Transverse colon (tissue), 4 donors: Measurements from ENCODE around the gene U2AF2. TPM values are rescaled to one million over a fixed set of nuclear protein-coding genes. Genes with fewer than 3 reads are reported as not detected.

Experiments used
- DNase-seq: peaks from one replicate; pipeline ENCODE4 v3.0.0-alpha.2; 2019
- H3K27ac ChIP-seq, 4 donors: fragments of 200-600 bp; sonication (generic); 2 replicates each; pipeline ENCODE4 v1.5.1; 2016 to 2018; ENCODE audit warnings: inconsistent platforms in 4 of 4
- H3K27me3 ChIP-seq: fragments of 200-600 bp; sonication (generic); 2 replicates; pipeline ENCODE4 v1.5.1; 2017; ENCODE audit warnings: inconsistent platforms
- H3K36me3 ChIP-seq, 4 donors: fragments of 200-600 bp; sonication (generic); 2 replicates each; pipeline ENCODE4 v1.5.1; 2017 to 2019; ENCODE audit warnings: inconsistent platforms in 4 of 4
- H3K4me1 ChIP-seq, 4 donors: fragments of 200-600 bp; sonication (generic); 2 replicates each; pipeline ENCODE4 v1.5.1; 2017 to 2020; ENCODE audit warnings: inconsistent platforms in 4 of 4
- H3K4me3 ChIP-seq, 4 donors: fragments of 200-600 bp; sonication (generic); 1 replicate in 1 of 4; 2 replicates in 3 of 4; pipeline versions ENCODE4 v1.5.1 to v1.6.1; 2017 to 2019; ENCODE audit warnings: inconsistent platforms in 4 of 4
- H3K9me3 ChIP-seq, 2 donors: fragments of 200-600 bp; sonication (generic); 2 replicates each; pipeline ENCODE4 v1.5.1; 2017 to 2019; ENCODE audit warnings: inconsistent platforms in 2 of 2
- EP300 ChIP-seq: sonication (generic); formaldehyde crosslinking; IDR thresholded peaks from one replicate; pipeline ENCODE4 v1.6.1; 2017; ENCODE audit warnings: antibody characterized with exemption, low read depth
- POLR2A ChIP-seq: fragments of 450-650 bp; IDR thresholded peaks from one replicate; pipeline ENCODE4 v1.6.1; 2016; ENCODE audit warnings: antibody characterized with exemption, mild to moderate bottlenecking, moderate library complexity
- POLR2AphosphoS5 ChIP-seq, 3 donors: sonication (generic); formaldehyde crosslinking; IDR thresholded peaks; one replicate each; pipeline ENCODE4 v1.6.1; 2016; ENCODE audit warnings: antibody characterized with exemption in 3 of 3
- WGBS, 2 donors: methylation state at CpG; one replicate each; pipeline ENCODE4 v1.1.5; 2018; ENCODE audit warnings: low coverage in 1 of 2; 5-methylcytosine and 5-hydroxymethylcytosine counted together
- in situ Hi-C, 4 donors: fragments of 200-750 bp; cut with MboI; loops; one replicate each; pipeline versions ENCODE4 v1.15.0 to v1.15.1; 2017; ENCODE audit warnings: low sequenced_read_pairs in 3 of 4, low pct_ligation_motif_present in 1 of 4, low pct_unique_long_range_greater_than_20kb in 1 of 4
- intact Hi-C: fragments of 100-400 bp; cut with DNase I; formaldehyde crosslinking; loops from one replicate; pipeline ENCODE4 v1.15.1; 2023; ENCODE audit warnings: low total_unique reads
- total RNA-seq, 4 donors: library from RNA; depleted of rRNA; stranded (reverse); fragments of >200 nt; gene quantifications; one replicate each; pipeline ENCODE4 v1.1.0, GENCODE V29; 2016
- TF ChIP-seq, protein P1 (sequence below), 5 experiments: fragments of 200-600 bp in 3 of 5; fragments of 450-650 bp in 2 of 5; sonication (generic) in 3 of 5; IDR thresholded peaks; 1 replicate in 2 of 5; 2 replicates in 3 of 5; pipeline ENCODE4 v1.5.1; 2016 to 2017; ENCODE audit warnings: antibody characterized with exemption in 5 of 5, inconsistent platforms in 3 of 5, mild to moderate bottlenecking in 2 of 5, moderate library complexity in 1 of 5

The U2AF2 gene
- total RNA-seq, 4 donors from 2014 or later = 112 to 185 (median 130) TPM

DNA sequence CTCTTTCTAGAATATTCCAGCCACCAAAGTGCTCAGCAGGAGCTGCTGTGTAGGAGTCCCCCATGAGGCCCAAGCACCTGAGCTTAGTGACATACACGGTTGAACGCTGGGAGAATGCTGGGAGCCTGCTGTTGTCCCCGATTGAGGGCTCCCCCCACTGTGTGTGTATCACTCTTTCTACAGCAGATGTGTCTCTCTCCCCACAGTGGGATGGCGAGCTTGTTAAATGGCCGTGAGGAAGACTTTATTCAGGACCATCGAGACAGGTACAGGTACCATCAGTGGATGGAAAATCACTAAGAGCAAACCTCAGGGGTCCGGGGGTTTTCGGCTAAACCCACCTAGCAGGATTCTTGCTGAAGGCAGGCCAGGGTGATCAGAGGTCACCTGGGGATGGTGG is 42.9 kb downstream of the U2AF2 start:
- no peak for DNase-seq
- intact Hi-C loops = no loop called here
- no peak for TF ChIP-seq EP300
- TF ChIP-seq POLR2A = no peak
- TF ChIP-seq POLR2AphosphoS5 (IDR thresholded peaks at IDR 0.05) = no peak
- TF ChIP-seq, protein P1, sequence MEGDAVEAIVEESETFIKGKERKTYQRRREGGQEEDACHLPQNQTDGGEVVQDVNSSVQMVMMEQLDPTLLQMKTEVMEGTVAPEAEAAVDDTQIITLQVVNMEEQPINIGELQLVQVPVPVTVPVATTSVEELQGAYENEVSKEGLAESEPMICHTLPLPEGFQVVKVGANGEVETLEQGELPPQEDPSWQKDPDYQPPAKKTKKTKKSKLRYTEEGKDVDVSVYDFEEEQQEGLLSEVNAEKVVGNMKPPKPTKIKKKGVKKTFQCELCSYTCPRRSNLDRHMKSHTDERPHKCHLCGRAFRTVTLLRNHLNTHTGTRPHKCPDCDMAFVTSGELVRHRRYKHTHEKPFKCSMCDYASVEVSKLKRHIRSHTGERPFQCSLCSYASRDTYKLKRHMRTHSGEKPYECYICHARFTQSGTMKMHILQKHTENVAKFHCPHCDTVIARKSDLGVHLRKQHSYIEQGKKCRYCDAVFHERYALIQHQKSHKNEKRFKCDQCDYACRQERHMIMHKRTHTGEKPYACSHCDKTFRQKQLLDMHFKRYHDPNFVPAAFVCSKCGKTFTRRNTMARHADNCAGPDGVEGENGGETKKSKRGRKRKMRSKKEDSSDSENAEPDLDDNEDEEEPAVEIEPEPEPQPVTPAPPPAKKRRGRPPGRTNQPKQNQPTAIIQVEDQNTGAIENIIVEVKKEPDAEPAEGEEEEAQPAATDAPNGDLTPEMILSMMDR (IDR thresholded peaks at IDR 0.05) = no peak
- Histone ChIP-seq H3K4me3 (no peak overlapping the region), H3K4me1 (peaks cover 0 to 12% (median 5%) of the 10 kb centered on the region in 4 donors), H3K9me3 (no peaks in the 10 kb centered on the region), H3K36me3 (peaks cover 0 to 21% (median 5%) of the 10 kb centered on the region in 4 donors), H3K27ac (no peak overlapping the region), H3K27me3 (no peaks in the 10 kb centered on the region)
- 88% methylated on average over 8 of the region's 8 CpGs; no CpG with 5 or more reads in 1 of the 2 donors for WGBS, 2 donors
- in situ Hi-C loops = no loop called here

DNA sequence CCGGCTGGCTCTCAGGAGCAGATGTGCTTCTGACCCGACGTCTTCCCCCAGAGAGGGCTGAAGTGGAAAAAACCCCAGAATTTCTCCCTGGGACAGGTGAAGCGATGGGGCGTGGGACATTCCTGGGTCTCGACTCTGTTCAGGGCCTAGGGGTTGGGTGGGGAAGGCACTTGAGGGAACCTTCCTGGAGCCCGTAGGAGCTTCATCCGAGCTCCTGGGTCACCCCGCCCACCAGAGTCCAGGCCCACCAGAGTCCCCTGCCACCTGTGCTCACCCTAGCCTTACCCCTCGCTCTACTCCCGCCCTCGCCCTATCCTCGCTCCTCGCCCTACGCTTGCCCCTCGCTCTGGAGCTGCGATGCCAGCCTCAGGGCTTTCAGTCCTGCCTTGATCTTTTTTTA is 43.4 kb downstream of the U2AF2 start:
- intact Hi-C loops = no loop called here
- TF ChIP-seq EP300 (no peak), POLR2AphosphoS5 (IDR thresholded peaks at IDR 0.05) (no peak), POLR2A (no peak)
- TF ChIP-seq, protein P1 (IDR thresholded peaks at IDR 0.05) = no peak
- in situ Hi-C loops = no loop called here
- Histone ChIP-seq H3K27ac (no peak overlapping the region), H3K4me3 (no peak overlapping the region), H3K27me3 (no peaks in the 10 kb centered on the region), H3K4me1 (peaks cover 0 to 14% (median 5%) of the 10 kb centered on the region in 4 donors), H3K36me3 (peaks cover 0 to 16% (median 5%) of the 10 kb centered on the region in 4 donors), H3K9me3 (no peaks in the 10 kb centered on the region)
- 90 to 93% methylated on average over 9 to 17 of the region's 17 CpGs for WGBS, 2 donors
- no peak for DNase-seq

DNA sequence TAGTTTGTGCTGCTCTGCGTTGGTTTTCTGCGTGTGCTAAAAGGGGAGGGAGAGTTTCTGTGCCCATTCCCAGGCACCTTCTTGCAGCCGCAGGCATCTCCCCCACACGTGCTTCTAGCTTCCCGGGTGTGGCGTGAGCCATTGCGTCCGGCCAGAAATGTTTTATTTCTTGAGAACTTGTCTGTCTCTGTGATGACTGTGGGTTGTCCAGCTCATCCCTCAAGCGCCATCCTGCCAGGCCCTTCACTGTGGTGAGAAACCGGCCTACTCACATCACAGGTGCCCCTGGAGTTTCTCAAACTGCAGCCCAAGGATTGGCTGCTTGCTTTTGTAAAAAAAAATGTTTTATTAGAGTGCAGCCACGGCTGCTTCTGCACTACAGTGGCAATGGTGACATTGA is 44.4 kb downstream of the U2AF2 start:
- Histone ChIP-seq H3K4me3 (no peak overlapping the region), H3K36me3 (peaks cover 0 to 11% (median 5%) of the 10 kb centered on the region in 4 donors), H3K27me3 (no peaks in the 10 kb centered on the region), H3K4me1 (peaks cover 0 to 22% (median 5%) of the 10 kb centered on the region in 4 donors), H3K9me3 (no peaks in the 10 kb centered on the region), H3K27ac (no peak overlapping the region)
- intact Hi-C loops (no loop called here), in situ Hi-C loops (no loop called here)
- 87% methylated on average over 6 to 11 of the region's 11 CpGs for WGBS, 2 donors
- no peak for DNase-seq
- TF ChIP-seq POLR2AphosphoS5 (IDR thresholded peaks at IDR 0.05) (no peak), POLR2A (no peak), EP300 (no peak)
- TF ChIP-seq, protein P1 (IDR thresholded peaks at IDR 0.05) = no peak

DNA sequence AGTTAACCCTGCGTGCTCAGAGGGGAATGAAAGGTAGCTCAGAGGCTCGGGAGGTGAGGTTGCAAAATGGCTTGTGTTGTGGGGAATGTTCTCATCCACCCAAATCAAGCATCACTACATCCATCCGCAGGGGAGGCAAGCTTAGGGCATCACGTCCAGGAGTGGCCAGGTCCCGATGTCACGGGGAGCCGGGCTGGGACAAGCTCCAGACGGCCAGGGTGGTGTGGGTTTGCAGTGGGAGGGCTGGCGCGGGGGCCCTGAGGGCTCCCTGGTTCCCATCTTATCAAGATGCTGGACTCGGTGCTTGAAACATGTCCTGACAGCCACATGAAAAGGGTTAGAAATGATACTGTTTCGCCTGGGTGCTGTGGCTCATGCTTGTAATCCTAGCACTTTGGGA is 46.0 kb downstream of the U2AF2 start:
- TF ChIP-seq POLR2AphosphoS5 (IDR thresholded peaks at IDR 0.05) (no peak), POLR2A (no peak), EP300 (no peak)
- TF ChIP-seq, protein P1 (IDR thresholded peaks at IDR 0.05) = no peak
- Histone ChIP-seq H3K36me3 (peaks cover 0 to 17% (median under 1%) of the 10 kb centered on the region in 4 donors), H3K9me3 (no peaks in the 10 kb centered on the region), H3K27ac (no peak overlapping the region), H3K4me1 (peaks cover 0 to 22% (median 5%) of the 10 kb centered on the region in 4 donors), H3K4me3 (no peak overlapping the region), H3K27me3 (no peaks in the 10 kb centered on the region)
- no peak for DNase-seq
- in situ Hi-C loops (no loop called here), intact Hi-C loops (no loop called here)
- 94 to 100% methylated on average over 3 to 12 of the region's 12 CpGs for WGBS, 2 donors
